Activated CD4-positive, alpha-beta T cell treated with anti-CD3 and anti-CD28 coated beads, Interleukin-2, amount 50 U/mL, for 1 hour (primary cell): ENCODE data around the gene RALGAPB.
"Not testable (repeated sequence)": the region's sequence is repeated elsewhere in the genome, so short reads cannot be mapped to it uniquely, and the experiment has no call there.

ENCODE experiments used
- DNase-seq: peaks from one replicate; pipeline ENCODE4 v3.0.0-alpha.2; 2020

RALGAPB gene

DNA sequence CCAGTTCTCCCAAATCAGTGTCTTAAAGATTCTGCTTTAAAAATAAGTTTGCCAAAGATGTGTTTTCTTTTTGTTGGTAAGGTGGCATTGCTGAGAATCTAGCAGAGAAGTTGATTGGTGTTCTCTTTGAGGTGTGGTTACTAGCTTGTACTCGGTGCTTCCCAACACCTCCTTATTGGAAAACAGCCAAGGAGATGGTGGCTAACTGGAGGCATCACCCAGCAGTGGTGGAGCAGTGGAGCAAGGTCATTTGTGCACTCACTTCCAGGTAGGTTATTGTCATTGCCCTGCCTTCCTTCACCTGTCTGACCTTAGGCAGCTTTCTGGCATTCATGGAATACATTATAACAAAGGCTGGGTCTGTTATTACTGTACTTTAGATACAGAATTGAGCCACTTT, 26.7 kb downstream of the RALGAPB start:
- DNase-seq = no peak

DNA sequence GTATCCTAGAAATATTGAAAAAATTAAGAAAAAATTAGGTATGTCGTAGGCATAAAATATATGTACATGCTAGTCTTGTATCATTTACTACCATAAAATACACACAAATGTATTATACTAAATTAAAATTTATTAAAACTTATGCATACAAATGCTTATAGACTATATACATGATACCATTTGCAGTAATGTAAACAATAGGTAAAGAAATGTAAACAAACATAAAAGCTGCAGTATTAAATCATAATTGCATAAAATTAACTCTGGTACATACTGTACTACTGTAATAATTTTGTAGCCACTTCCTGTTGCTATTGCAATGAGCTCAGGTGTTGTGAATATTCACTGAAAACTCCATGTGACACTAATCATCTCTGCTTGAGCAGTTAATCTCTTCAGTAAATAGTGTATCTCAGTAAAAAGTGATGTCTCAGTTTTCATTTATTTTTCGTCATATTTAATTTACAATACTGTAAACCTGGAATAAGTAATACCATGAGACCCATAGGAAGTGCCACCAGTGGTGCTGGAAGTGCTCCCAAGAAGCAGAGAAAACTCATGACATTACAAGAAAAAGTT, 29.3 kb downstream of the RALGAPB start:
- DNase-seq = no peak

DNA sequence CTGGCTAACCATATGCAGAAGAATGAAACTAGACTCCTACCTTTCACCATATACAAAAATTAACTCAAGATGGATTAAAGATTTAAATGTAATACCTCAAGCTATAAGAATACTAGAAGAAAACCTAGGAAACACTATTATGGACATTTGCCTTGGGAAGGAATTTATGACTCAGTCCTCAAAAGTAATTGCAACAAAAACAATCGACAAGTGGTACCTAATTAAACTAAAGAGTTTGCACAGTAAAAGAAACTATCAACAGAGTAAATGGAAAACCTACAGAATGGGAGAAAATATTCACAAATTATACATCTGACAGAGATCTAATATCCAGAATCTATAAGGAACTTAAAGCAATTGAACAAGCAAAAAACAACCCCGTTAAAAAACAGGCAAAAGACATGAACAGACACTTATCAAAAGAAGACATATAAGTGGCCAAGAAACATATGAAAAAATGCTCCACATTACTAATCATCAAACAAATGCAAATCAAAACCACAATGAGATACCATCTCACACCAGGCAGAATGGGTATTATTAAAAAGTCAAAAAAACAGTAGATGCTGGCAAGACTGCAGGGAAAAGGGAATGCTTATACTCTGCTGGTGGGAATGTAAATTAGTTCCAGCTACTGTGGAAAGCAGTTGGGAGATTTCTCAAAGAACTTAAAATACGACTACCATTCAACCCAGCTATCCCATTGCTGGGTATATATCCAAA, 31.9 kb downstream of the RALGAPB start:
- no peak for DNase-seq

DNA sequence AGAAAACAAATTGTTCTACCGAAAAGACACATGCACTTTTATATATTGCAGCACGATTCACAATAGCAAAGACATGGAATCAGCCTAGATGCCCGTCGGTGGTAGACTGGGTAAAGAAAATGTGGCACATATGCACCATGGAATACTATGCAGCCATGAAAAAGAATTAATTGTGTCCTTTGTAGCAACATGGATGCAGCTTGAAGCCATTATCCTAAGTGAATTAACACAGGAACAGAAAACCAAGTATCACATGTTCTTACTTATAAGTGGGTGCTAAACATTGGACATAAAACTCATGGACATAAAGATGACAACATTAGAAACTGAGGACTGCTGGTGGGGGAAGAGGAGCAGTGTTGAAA, 32.4 kb downstream of the RALGAPB start:
- no peak for DNase-seq

DNA sequence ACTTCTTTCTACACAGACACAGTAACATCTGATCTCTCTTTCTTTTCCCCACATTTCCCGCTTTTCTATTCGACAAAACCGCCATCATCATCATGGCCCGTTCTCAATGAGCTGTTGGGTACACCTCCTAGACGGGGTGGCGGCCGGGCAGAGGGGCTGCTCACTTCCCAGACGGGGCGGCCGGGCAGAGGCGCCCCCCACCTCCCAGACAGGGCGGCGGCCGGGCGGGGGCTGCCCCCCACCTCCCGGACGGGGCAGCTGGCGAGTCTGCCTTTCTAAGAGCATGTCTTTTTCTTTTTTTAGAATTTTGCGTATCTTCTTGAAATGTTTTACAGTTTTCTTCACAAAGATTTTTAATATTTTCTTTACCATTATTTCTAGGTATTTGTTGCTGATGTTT, 39.1 kb downstream of the RALGAPB start:
- not testable (repeated sequence) for DNase-seq

DNA sequence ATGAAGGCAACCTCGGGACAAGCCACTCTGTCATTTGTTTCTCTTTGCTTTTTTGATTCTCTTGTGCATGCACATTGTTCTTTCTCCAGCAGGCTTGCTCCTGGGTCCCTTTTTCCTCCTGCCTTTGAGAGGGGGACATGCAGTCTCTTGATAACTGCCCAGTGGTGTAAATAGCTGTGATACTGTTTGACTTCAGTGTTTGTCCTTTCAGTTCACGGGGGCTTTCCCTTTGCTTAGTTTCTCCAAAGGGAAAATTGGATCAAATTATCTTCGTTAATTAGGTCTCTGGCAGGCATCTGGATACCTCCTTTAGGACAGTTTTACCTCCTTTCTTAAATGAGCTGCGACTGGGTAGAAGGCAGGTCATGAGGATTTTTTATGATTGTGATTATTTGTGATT, 41.5 kb downstream of the RALGAPB start:
- DNase-seq = no peak

DNA sequence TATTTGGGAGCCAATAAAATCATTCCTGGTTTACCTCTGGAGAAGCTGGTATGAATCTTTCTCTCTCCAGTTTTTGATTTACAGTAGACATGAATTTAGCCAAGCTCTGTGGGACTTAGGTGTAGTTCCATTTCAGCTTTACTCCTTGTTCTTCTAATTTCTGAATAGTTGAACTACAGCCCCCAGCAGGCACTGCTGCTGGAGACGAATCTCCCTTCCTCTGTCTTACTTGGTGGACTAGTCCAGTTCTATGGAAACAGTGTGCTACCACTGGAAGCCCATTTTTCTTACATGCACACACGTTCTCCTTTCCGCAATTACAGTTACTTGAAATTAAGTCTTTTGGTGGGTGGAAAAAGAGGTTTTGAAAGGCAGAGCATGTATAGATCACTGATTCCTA, 42.3 kb downstream of the RALGAPB start:
- no peak for DNase-seq

DNA sequence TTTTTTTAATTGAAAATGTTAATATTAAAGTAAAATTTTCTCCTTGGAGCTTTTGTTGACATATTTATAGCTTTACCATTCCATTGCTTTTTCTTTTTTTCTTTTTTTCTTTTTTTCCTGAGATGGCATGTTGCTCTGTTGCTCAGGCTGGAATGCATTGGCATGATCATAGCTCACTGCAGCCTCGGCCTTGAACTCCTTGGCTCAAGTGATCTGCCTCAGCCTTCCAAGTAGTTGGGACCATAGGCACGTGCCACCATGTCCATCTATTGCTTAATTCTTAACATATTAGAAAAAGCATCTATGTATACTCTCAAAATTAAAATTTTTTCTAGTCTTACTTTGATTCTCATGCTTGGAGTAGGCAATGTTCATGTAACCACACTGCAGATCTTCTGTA, 43.0 kb downstream of the RALGAPB start:
- no peak for DNase-seq

DNA sequence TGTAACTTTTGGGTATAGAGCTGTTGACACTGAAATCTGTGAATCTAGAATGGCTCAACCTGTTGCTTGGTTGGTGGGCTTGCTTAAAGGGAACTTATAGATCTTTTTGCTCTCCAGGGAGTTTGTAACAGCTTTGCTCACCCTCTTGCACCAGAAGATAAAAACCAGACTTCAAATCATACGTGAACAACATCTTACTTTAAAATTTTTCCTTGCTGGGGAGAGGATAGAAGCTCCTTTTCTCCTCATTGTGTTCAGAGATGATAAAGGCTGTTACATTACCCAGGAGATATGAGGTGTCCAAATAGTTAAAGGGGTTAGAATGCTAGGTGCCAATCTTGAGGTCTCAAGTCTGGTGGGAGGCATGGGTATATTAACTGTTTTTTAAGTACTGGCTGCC, 46.8 kb downstream of the RALGAPB start:
- no peak for DNase-seq

DNA sequence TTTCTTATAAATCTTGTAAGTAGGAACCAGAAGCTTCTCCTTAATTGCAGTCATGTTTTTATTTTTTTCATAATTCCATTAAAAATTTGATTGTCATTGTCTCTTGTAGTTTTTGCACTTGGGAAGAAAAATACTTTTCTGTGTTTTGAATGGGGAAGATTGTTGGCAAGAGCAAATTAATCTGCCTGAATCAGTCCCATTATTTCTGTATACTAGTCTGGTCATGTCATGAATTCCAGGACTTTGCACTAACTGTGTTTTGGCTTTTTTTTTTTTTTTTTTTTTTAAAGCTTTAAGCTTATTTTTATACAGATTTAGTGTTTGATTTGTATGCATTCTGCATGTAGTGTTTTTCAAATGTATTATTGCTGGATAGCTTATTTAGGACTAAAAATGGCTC, 47.6 kb downstream of the RALGAPB start:
- no peak for DNase-seq

DNA sequence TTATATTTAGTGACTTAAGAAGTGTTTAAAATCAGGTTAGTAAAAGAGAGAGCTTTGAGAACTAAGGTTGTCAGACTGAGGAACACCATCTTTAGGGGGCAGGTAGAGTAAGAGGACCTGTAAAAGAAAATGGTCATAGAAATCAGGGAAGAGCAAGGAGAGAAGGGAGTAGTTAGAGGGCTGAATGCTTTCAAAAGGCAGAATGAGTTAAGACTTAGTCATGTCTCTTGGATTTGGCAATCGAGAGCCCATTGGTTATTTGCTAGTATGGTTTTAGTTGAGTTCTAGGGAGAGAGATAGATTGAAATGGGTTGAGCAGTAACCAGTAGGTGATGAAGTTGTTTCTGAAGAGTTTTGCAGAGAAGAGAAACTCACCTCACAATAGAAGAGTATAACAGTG, 51.1 kb downstream of the RALGAPB start:
- no peak for DNase-seq

DNA sequence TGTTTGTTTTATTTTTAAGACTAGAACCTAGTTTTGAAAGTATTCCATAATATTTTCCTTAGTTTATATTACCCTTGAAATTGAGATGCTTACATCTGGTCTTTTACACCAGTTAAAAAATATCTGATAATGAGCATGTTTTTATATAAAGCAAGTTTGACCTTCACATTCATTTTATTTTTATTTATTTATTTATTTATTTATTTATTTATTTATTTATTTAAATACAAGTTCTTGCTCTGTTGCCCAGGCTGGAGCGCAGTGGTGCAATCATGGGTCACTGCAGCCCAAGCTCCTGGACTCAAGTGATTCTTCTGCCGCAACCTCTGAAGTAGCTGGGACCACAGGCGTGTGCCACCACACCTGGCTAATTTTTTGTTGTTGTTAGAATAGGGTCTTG, 55.5 kb downstream of the RALGAPB start:
- no peak for DNase-seq

DNA sequence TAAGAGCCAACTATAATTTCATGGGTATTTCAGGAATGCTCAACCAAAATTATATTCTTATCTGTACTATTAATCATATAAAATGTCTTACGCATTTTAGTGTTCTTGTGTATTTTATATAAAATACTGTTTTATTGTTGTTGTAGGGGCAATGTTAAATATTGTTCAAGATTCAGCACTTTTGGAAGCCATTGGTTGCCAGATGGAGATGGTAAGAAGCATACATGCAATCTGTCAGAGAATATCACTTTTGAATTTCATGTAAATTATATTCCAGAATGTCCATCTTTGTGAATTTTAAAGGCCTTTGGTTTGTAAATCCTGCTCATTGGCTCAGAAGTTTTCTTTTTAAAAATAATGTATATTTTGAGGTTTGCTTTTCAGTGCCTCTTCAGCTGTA, 58.4 kb downstream of the RALGAPB start:
- no peak for DNase-seq

DNA sequence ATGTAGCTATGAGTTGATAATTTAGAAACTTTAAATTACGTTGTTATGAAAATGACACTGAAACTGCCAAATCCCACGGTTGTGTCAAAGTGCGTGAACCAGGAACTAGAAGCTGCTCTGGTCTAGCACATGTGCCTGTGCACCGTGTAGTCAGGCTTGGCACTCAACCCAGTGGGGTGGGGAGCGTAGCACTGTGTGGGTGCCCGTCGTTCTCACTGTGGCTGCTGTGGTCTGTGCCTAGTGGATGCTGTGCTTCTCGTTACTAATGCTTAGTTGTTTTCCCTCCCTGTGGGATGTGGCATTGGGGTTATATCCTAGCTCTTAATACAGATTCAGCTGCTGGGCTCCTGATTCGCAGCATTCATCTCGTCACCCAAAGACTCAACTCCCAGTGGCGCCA, 62.1 kb downstream of the RALGAPB start:
- no peak for DNase-seq

DNA sequence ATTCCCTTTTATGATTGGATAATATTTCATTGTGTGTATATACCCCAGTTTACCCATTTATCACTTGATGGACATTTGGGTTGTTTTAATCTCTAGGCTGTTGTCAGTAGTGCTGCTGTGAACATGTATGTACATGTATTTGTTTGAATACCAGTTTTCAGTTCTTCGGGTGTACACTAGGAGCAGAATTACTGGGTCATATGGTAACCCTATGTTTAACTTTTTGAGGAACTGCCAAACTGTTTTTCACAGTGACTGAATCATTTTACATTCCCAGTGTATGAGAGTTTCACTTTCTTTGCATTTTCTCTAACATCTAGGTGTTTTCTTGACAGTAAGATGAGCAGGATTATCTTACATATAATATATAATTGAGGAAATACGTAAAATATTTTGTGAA, 63.7 kb downstream of the RALGAPB start:
- no peak for DNase-seq

DNA sequence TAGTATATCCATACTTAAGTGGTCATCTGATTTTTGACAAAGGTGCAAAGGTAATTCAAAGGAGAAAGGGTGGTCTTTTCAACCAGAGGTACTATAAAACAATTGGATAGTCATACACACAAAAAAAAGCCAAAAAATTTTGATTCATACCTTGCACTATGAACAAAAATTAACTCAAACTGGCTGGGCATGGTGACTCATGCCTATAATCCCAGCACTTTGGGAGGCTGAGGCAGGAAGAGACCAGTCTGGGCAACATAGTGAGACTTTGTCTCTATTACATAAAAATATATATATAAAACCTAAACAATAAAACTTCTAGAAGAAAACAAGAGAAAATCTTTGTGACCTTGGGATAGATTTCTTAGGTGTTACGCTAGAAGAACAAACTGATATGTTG, 64.5 kb downstream of the RALGAPB start:
- no peak for DNase-seq

DNA sequence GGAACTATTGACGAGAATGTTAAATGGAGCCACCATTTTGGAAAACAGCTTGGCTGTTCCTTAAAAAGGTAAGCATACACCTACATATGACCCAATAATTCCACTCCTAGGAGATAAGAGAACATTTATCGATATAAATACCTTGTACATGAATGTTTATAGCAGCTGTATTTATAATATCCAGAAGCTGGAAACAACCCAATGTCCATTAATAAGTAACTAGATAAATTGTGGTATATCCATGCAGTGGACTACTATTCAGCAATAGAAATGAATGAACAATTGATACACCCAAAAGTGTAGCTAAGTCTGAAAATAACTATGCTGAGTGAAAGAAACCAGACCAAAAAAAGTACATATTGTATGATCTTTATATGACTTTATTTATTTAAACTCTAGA, 66.1 kb downstream of the RALGAPB start:
- DNase-seq = no peak

DNA sequence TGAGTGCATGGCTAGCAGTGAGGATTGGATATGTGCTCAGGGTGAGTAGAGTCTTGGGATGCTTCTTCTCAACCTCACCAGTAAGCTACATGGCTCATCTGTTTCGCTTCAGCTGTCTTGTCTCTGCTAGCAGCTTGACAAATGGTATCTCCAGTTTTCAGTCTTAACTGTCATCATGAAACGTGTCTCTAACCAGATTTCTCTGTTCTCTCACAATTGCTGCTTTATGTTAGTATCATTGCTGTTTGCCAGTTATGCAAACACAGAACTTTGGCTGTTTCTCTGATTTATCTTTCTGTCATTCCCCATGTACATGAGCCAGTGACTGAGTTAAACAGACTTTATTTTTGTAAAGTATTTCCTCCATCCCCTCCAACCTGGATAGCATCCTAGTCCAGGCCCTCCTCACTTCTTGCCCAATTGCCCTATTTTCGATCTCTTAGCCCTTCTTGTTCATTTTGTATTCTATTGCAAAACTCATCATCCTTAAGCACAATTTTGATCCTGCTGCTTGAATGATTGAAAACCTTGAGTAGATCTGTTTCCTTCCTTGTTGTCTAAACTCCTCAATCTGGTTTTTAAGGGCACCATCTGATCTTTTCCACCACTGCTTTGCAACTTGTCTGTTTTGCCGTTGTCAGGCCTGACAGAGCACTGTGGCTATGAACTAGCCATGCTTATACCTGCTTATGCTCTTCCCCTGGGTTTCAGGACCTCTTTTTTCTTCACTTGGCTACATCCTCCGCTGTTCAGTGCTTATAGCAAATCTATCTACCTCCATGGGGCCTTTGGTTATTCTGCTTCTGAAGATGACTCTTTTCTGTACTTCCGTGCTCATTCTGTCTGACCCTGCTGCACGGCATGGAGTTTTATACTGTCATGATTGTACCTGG, 70.6 kb downstream of the RALGAPB start:
- DNase-seq = no peak

DNA sequence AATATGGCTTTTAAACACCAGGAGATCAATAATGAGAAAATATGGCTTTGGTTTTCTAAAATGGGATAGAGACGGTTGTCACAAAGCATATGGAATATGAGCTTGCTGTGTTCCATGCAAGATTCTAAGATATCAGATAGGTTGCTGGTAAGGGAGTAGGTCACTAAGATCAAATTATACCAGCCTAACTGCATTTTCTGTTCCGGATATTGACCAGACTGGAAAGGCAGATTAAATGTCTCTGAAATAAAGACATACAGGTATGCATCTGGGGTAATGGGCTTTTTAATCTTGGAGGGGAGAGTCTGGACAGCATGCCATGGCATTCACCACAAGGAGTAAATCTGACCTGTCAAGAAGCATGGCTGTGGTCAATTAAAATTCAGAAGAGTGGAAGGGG, 73.1 kb downstream of the RALGAPB start:
- no peak for DNase-seq

DNA sequence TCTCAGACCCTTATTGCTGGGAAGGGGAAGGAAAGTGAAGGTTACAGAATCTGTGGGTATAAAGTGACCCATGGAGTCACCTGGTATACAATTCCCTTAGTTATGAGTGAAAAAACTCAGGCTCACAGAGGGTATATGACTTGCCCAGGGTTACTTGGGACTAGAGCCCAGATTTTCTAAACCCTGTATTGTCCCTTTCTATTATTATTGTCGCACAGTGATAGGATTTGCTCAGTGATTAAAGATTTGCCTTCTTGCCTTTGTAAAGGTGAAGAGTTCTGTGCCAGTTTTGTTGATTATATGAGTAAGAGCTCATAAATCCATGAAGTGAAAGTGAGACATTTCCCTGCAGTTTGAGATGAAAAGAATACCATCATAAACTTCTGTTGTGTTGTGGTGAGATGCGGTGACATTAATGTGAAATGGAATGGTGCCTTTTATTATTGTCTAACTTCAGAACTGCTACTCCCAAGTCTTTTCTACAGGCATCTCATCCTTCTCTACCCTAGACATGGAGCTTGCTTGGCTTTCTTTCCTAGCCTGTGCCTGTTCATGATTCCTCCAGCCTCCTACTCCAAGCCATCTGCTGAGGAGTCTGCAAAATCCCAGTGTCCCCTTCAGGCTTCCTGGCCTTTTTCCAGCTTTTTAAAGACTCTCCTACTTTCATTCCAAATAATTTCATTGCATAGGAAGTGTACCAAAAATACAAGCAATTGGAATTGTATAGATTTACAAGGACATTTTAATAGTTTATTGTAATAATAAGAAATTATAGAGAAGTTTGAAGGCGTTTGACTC, 74.8 kb downstream of the RALGAPB start:
- no peak for DNase-seq

DNA sequence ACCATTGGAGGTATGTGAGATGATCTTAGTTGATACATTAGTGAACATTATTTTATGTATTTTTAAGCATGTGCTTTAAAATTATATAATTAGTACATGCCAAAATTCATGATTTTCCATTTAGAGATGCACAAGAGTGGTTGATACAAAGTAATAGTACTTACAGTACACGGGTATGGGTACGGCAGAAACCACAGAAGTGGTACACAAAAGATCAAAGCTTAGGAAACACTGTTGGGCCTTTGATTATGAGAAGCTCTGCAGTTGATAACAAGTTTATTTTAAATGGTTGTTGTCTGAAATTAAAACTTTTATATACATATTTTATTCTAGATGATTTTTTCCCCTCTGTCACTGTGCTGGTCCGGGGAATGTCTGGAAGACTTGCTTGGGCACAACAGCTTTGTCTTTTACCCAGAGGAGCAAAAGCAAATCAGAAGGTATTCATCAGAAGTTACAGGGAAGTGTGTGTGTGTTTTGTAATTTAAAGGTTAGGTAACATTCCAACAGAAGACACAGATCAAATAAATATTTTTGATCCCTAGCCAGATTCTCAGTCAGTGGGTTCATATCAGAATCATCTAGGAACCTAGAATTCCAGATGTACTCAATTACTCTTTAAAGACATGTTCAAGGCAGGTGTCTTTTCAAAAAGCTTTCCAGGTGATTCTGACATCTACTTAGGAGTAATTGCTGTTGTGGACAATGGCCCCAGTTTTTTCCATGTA, 75.9 kb downstream of the RALGAPB start:
- DNase-seq = no peak

DNA sequence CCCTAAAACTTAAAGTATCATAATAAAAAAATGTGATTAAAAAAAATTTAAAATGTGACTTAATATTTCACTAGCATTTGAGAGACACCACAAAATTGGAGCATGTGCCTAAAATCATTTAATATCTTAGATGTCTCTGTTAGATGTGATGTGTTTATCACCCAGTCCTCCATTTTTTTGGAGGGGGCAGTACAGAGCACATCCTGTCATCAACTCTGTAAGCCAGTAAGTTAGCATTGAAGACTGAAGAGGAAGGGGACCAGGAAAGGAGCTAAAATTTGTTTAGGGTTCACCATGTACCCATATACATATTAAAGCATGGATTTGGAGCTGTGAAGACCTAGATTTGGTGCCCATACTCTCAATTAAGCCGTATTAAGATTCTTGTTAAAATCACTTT, 77.6 kb downstream of the RALGAPB start:
- DNase-seq = no peak
